CD14-positive monocyte (primary cell): ENCODE data around the gene IRX4. TPM values are rescaled to one million over a fixed set of nuclear protein-coding genes. Genes with fewer than 3 reads are reported as not detected.

Source experiments
- DNase-seq, 3 donors: peaks; one replicate each; pipeline ENCODE4 v3.0.0-alpha.2; 2011 to 2022
- H2AFZ ChIP-seq: 2 replicates; pipeline ENCODE4 v1.6.0; 2012; ENCODE audit warnings: mild to moderate bottlenecking, low read depth, low read length, inconsistent platforms; ENCODE audit not compliant: insufficient read depth, poor library complexity, severe bottlenecking
- H3K27ac ChIP-seq, 2 donors: 1 replicate in 1 of 2; 2 replicates in 1 of 2; pipeline ENCODE4 v1.5.1; 2012 to 2013; ENCODE audit warnings: low read length in 2 of 2, control low read depth in 1 of 2, inconsistent platforms in 1 of 2, low read depth in 1 of 2, mild to moderate bottlenecking in 1 of 2
- H3K27me3 ChIP-seq, 2 donors: one replicate each; pipeline versions ENCODE4 v1.6.0 to v1.6.1; 2011 to 2013; ENCODE audit warnings: low read length in 2 of 2; ENCODE audit not compliant: control insufficient read depth in 2 of 2, insufficient read depth in 2 of 2
- H3K36me3 ChIP-seq, 2 donors: replicated peaks in 1 of 2; 1 replicate in 1 of 2; 2 replicates in 1 of 2; pipeline versions ENCODE4 v1.5.1 to v1.6.1; 2012 to 2013; ENCODE audit warnings: low read length in 2 of 2, control low read depth in 1 of 2, inconsistent platforms in 1 of 2, mild to moderate bottlenecking in 1 of 2; ENCODE audit not compliant: insufficient read depth in 2 of 2, control insufficient read depth in 1 of 2
- H3K4me1 ChIP-seq, 2 donors: 1 replicate in 1 of 2; 2 replicates in 1 of 2; pipeline versions ENCODE4 v1.5.1 to v1.6.1; 2012 to 2013; ENCODE audit warnings: low read length in 2 of 2, control low read depth in 1 of 2, inconsistent platforms in 1 of 2, mild to moderate bottlenecking in 1 of 2, moderate library complexity in 1 of 2; ENCODE audit not compliant: insufficient read depth in 2 of 2, control insufficient read depth in 1 of 2
- H3K4me2 ChIP-seq: replicated peaks from 2 replicates; pipeline ENCODE3; 2012; ENCODE audit warnings: low read length, moderate library complexity, mild to moderate bottlenecking; ENCODE audit not compliant: poor library complexity, severe bottlenecking; ENCODE audit errors: extremely low read depth
- H3K4me3 ChIP-seq, 3 experiments: fragments of 200-600 bp in 1 of 3; sonication (generic) in 1 of 3; replicated peaks in 1 of 3; 1 replicate in 2 of 3; 2 replicates in 1 of 3; pipeline ENCODE4 v1.5.1; 2011 to 2013; ENCODE audit warnings: low read length in 3 of 3, mild to moderate bottlenecking in 3 of 3, control low read depth in 2 of 3, low read depth in 2 of 3, inconsistent platforms in 1 of 3, moderate library complexity in 1 of 3
- H3K79me2 ChIP-seq: 2 replicates; pipeline ENCODE4 v1.6.0; 2012; ENCODE audit warnings: mild to moderate bottlenecking, control low read depth, inconsistent platforms, low read length, moderate library complexity; ENCODE audit not compliant: insufficient read depth
- H3K9ac ChIP-seq: 2 replicates; pipeline ENCODE4 v1.6.0; 2017; ENCODE audit warnings: low read length, mild to moderate bottlenecking; ENCODE audit not compliant: insufficient read depth, poor library complexity, severe bottlenecking
- H3K9me3 ChIP-seq, 2 donors: replicated peaks in 1 of 2; 1 replicate in 1 of 2; 2 replicates in 1 of 2; pipeline versions ENCODE4 v1.5.1 to v1.6.1; 2012 to 2013; ENCODE audit warnings: low read length in 2 of 2, control low read depth in 1 of 2; ENCODE audit not compliant: control insufficient read depth in 1 of 2, insufficient read depth in 1 of 2
- H4K20me1 ChIP-seq: 2 replicates; pipeline ENCODE4 v1.6.0; 2012; ENCODE audit warnings: mild to moderate bottlenecking, low read length, control low read depth, moderate library complexity; ENCODE audit not compliant: insufficient read depth
- H3K27ac Mint-ChIP-seq, 7 donors: one replicate each; pipeline ENCODE4 v1.8.0; 2020; ENCODE audit warnings: mild to moderate bottlenecking in 7 of 7, mixed read lengths in 7 of 7, moderate library complexity in 6 of 7, inconsistent platforms in 2 of 7
- H3K27me3 Mint-ChIP-seq, 3 donors: one replicate each; pipeline ENCODE4 v1.8.0; 2021 to 2022; ENCODE audit warnings: low read depth in 3 of 3, mild to moderate bottlenecking in 3 of 3, mixed read lengths in 3 of 3, moderate library complexity in 3 of 3, inconsistent platforms in 1 of 3
- H3K36me3 Mint-ChIP-seq, 2 donors: one replicate each; pipeline ENCODE4 v1.8.0; 2020; ENCODE audit warnings: mixed read lengths in 2 of 2, inconsistent platforms in 1 of 2, mild to moderate bottlenecking in 1 of 2
- H3K4me1 Mint-ChIP-seq: one replicate; pipeline ENCODE4 v1.8.0; 2020; ENCODE audit warnings: mild to moderate bottlenecking, mixed read lengths
- H3K4me3 Mint-ChIP-seq, 2 donors: one replicate each; pipeline ENCODE4 v1.8.0; 2020; ENCODE audit warnings: mild to moderate bottlenecking in 2 of 2, mixed read lengths in 2 of 2, moderate library complexity in 1 of 2
- H3K9me3 Mint-ChIP-seq, 7 donors: one replicate each; pipeline ENCODE4 v1.8.0; 2020 to 2022; ENCODE audit warnings: mixed read lengths in 7 of 7, mild to moderate bottlenecking in 6 of 7, moderate library complexity in 6 of 7, inconsistent platforms in 2 of 7
- CTCF ChIP-seq: fragments of 200-600 bp; IDR thresholded peaks from one replicate; pipeline ENCODE4 v1.8.0; 2022; ENCODE audit warnings: antibody characterized with exemption, mild to moderate bottlenecking
- WGBS: methylation state at CpG from one replicate; pipeline ENCODE4 v1.1.5; 2013; ENCODE audit warnings: missing lambda C conversion rate; ENCODE audit not compliant: insufficient coverage; 5-methylcytosine and 5-hydroxymethylcytosine counted together
- intact Hi-C, 2 donors: fragments of 100-400 bp; cut with micrococcal nuclease; formaldehyde crosslinking; loops; one replicate each; pipeline versions ENCODE4 v1.15.0 to v1.15.1; 2023
- polyA plus RNA-seq, 3 donors: library from polyadenylated mRNA; depleted of rRNA in 1 of 3; unstranded in 2 of 3; stranded (reverse) in 1 of 3; fragments of 300-500 nt in 2 of 3; fragments of >200 nt in 1 of 3; fragmentation: Illumina TruSeq in 2 of 3; gene quantifications; 1 replicate in 2 of 3; 2 replicates in 1 of 3; pipeline ENCODE4 v1.2.3, GENCODE V29; 2012 to 2021

The IRX4 gene
- polyA plus RNA-seq, 3 donors = not detected

DNA sequence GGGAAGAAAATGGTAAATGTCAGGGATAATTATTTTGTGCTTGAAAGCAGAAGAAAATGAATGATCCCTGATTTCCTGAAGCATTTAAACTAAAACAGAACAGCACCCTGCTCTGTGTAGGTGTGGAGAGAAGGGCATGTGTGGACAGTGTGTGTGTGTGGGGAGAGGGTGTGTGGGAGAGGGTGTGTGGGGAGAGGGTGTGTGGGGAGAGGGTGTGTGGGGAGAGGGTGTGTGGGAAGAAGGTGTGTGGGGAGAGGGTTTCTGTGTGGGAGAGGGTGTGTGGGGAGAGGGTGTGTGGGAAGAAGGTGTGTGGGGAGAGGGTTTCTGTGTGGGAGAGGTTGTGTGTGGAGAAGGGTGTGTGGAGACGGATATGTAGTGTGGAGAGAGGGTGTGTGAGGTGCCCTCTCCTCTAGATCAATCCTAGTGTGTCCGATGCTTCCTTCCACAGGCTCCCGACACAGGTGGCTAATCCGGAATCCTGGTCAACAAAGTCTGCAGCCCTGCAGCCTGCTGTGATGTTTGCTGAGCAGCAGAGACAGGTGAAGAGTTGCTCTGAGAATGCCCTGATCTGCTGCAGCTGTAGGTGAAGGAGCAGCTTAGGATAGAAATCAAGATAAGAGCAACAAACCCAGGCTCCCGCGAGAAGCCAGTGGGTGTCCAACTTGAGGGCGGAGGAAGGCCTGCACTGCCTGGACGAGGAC lies 15.5 kb downstream of the IRX4 start:
- no peak overlapping the region for H3K27ac ChIP-seq
- DNase-seq = no peak
- 5% methylated on average over 5 of the region's 8 CpGs for WGBS
- TF ChIP-seq CTCF = no peak
- peaks cover 28 to 51% (median 40%) of the 10 kb centered on the region in 3 donors for H3K27me3 Mint-ChIP-seq
- H3K4me1 ChIP-seq = no peaks in the 10 kb centered on the region
- no peaks in the 10 kb centered on the region for H3K36me3 ChIP-seq
- H3K36me3 Mint-ChIP-seq = no peaks in the 10 kb centered on the region
- no peak overlapping the region for H3K4me2 ChIP-seq
- H3K4me3 ChIP-seq = no peak overlapping the region
- H3K9me3 ChIP-seq = peaks cover 9 to 13% of the 10 kb centered on the region in 2 donors
- no peaks in the 10 kb centered on the region for H3K79me2 ChIP-seq
- peaks cover 0 to 3% (median 0%) of the 10 kb centered on the region in 7 donors for H3K9me3 Mint-ChIP-seq
- H3K27ac Mint-ChIP-seq = no peak overlapping the region
- intact Hi-C loops = no loop called here
- H2AFZ ChIP-seq = no peak overlapping the region
- H4K20me1 ChIP-seq = no peaks in the 10 kb centered on the region
- no peak overlapping the region for H3K9ac ChIP-seq
- no peak overlapping the region for H3K4me3 Mint-ChIP-seq
- peaks cover 0 to 26% of the 10 kb centered on the region in 2 donors for H3K27me3 ChIP-seq
- no peaks in the 10 kb centered on the region for H3K4me1 Mint-ChIP-seq

GRCh38 chr5:1865948-1866347 lies 16.8 kb downstream of the IRX4 start:
- Histone ChIP-seq H3K4me2 (no peak overlapping the region), H3K36me3 (no peaks in the 10 kb centered on the region), H3K27me3 (peaks cover 0 to 25% of the 10 kb centered on the region in 2 donors), H3K27ac (no peak overlapping the region), H3K4me1 (no peaks in the 10 kb centered on the region), H2AFZ (no peak overlapping the region), H3K9me3 (peaks cover 9 to 13% of the 10 kb centered on the region in 2 donors), H4K20me1 (no peaks in the 10 kb centered on the region), H3K9ac (no peak overlapping the region), H3K4me3 (no peak overlapping the region), H3K79me2 (no peaks in the 10 kb centered on the region)
- intact Hi-C loops = no loop called here
- no peaks in the 10 kb centered on the region for H3K4me1 Mint-ChIP-seq
- no peak for TF ChIP-seq CTCF
- H3K27me3 Mint-ChIP-seq = peaks cover 25 to 47% (median 33%) of the 10 kb centered on the region in 3 donors
- peaks cover 0 to 3% (median 0%) of the 10 kb centered on the region in 7 donors for H3K9me3 Mint-ChIP-seq
- no peaks in the 10 kb centered on the region for H3K36me3 Mint-ChIP-seq
- H3K27ac Mint-ChIP-seq = no peak overlapping the region
- H3K4me3 Mint-ChIP-seq = peak overlapping the region in 1 of 2 donors; percentile 22
- no peak for DNase-seq
- WGBS = 82% methylated on average over 14 of the region's 14 CpGs
